ENCODE data around the gene MYH10.

Gene MYH10

GRCh38 chr17:8609910-8610309, 20.6 kb downstream of the MYH10 start:
- H3K4me3 ChIP-seq (ENCODE audit: low read depth, low read length) = no peak overlapping the region
- TF ChIP-seq CTCF (IDR thresholded peaks at IDR 0.05; ENCODE audit: low read depth, low read length) = no peak

GRCh38 chr17:8608001-8608400, 22.5 kb downstream of the MYH10 start:
- TF ChIP-seq CTCF (IDR thresholded peaks at IDR 0.05; ENCODE audit: low read depth, low read length) = no peak
- H3K4me3 ChIP-seq (ENCODE audit: low read depth, low read length) = no peak overlapping the region

- no peak for TF ChIP-seq CTCF (IDR thresholded peaks at IDR 0.05; ENCODE audit: low read depth, low read length)
- H3K4me3 ChIP-seq (ENCODE audit: low read depth, low read length) = no peak overlapping the region
These were observed 24.1 kb downstream of the MYH10 start for GRCh38 chr17:8606401-8606800.

GRCh38 chr17:8602679-8603078, 27.8 kb downstream of the MYH10 start:
- no peak overlapping the region for H3K4me3 ChIP-seq (ENCODE audit: low read depth, low read length)
- TF ChIP-seq CTCF (IDR thresholded peaks at IDR 0.05; ENCODE audit: low read depth, low read length) = no peak

- no peak overlapping the region for H3K4me3 ChIP-seq (ENCODE audit: low read depth, low read length)
- no peak for TF ChIP-seq CTCF (IDR thresholded peaks at IDR 0.05; ENCODE audit: low read depth, low read length)
These were observed 31.0 kb downstream of the MYH10 start for GRCh38 chr17:8599351-8600011.

- no peak overlapping the region for H3K4me3 ChIP-seq (ENCODE audit: low read depth, low read length)
- no peak for TF ChIP-seq CTCF (IDR thresholded peaks at IDR 0.05; ENCODE audit: low read depth, low read length)
These were observed 31.6 kb downstream of the MYH10 start for GRCh38 chr17:8598913-8599312.

GRCh38 chr17:8593830-8594229, 36.7 kb downstream of the MYH10 start:
- no peak for TF ChIP-seq CTCF (IDR thresholded peaks at IDR 0.05; ENCODE audit: low read depth, low read length)
- no peak overlapping the region for H3K4me3 ChIP-seq (ENCODE audit: low read depth, low read length)
